Ovary (tissue), 3 donors: ENCODE data around the gene SHISA9.

ENCODE experiments used
- CTCF ChIP-seq, 3 donors: fragments of 450-650 bp in 2 of 3; fragments of 200-600 bp in 1 of 3; IDR thresholded peaks; one replicate each; pipeline versions ENCODE4 v1.5.1 to v1.8.0; 2016 to 2022; ENCODE audit warnings: antibody characterized with exemption in 3 of 3, mild to moderate bottlenecking in 1 of 3
- EP300 ChIP-seq: sonication (generic); formaldehyde crosslinking; IDR thresholded peaks from one replicate; pipeline ENCODE4 v1.6.1; 2017; ENCODE audit warnings: antibody characterized with exemption
- POLR2A ChIP-seq: fragments of 450-650 bp; IDR thresholded peaks from one replicate; pipeline ENCODE4 v1.6.1; 2017; ENCODE audit warnings: antibody characterized with exemption, mild to moderate bottlenecking, moderate library complexity
- donor health status: DM: no; HTN: no; CAD: no.

DNA sequence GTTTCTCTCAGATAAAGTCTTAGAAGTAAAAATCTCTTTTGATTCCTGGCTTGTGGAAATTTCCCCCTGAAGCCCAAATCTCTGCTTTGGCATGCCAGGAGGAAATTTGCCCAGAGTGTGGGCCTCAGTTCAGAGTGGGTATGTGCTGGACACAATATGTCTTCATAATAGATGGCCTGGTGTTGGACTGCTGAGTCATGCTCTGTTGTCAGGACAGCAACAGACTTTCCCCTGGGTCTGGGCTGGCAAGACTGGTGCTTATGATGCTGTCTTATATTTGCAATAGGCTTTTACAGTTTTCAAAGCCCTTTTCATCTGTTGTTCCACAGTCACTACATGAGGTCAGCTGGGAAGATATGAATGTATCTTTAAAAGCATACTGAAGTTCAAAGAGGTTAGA lies 57.0 kb downstream of the SHISA9 start:
- TF ChIP-seq CTCF (IDR thresholded peaks at IDR 0.05), result no peak
- TF ChIP-seq POLR2A, result no peak
- no peak for TF ChIP-seq EP300
